Choroid plexus epithelial cell (primary cell): ENCODE measurements around the gene FOXO6.

Experiments
- DNase-seq: peaks from one replicate; pipeline ENCODE4 v3.0.0-alpha.2; 2010; ENCODE audit warnings: low read depth
- H3K4me3 ChIP-seq: 2 replicates; pipeline ENCODE4 v1.5.1; 2011; ENCODE audit warnings: low read depth, mild to moderate bottlenecking, control low read depth, low read length, moderate library complexity
- CTCF ChIP-seq: conservative IDR thresholded peaks from 2 replicates; pipeline ENCODE4 v1.5.1; 2011; ENCODE audit warnings: low read depth, mild to moderate bottlenecking, control low read depth, inconsistent platforms, low read length, moderate library complexity

The FOXO6 gene

GRCh38 chr1:41419584-41420295 lies 58.5 kb downstream of the FOXO6 start:
- no peak overlapping the region for H3K4me3 ChIP-seq
- DNase-seq: no peak
- TF ChIP-seq CTCF: no peak

GRCh38 chr1:41420351-41420750 lies 59.1 kb downstream of the FOXO6 start:
- no peak for TF ChIP-seq CTCF
- no peak overlapping the region for H3K4me3 ChIP-seq
- DNase-seq: no peak

- no peak for DNase-seq
- H3K4me3 ChIP-seq: no peak overlapping the region
- no peak for TF ChIP-seq CTCF
These were observed 59.6 kb downstream of the FOXO6 start for GRCh38 chr1:41420860-41421259.

- H3K4me3 ChIP-seq: no peak overlapping the region
- no peak for TF ChIP-seq CTCF
- no peak for DNase-seq
These were observed 61.1 kb downstream of the FOXO6 start for GRCh38 chr1:41422306-41422705.

GRCh38 chr1:41423511-41424191 lies 62.4 kb downstream of the FOXO6 start:
- no peak overlapping the region for H3K4me3 ChIP-seq
- no peak for DNase-seq
- TF ChIP-seq CTCF: peak; percentile 23

GRCh38 chr1:41424581-41425118 lies 63.4 kb downstream of the FOXO6 start:
- TF ChIP-seq CTCF: no peak
- DNase-seq: no peak
- no peak overlapping the region for H3K4me3 ChIP-seq
